SU-DHL-6 (cell line): ENCODE results near the gene CFAP20DC.

Experiments used
- EZH2phosphoT487 ChIP-seq: fragments of 200-600 bp; sonication (generic), shearing (Covaris generic); conservative IDR thresholded peaks from 2 replicates; pipeline ENCODE4 v1.6.1; 2018; ENCODE audit warnings: mild to moderate bottlenecking, antibody characterized with exemption, low read length, moderate library complexity, mixed read lengths
- TF ChIP-seq, protein P1 (sequence below): fragments of 200-600 bp; sonication (generic); IDR thresholded peaks from one replicate; pipeline ENCODE4 v1.5.1; 2017; ENCODE audit warnings: antibody characterized with exemption, mild to moderate bottlenecking, low read length, moderate library complexity; ENCODE audit not compliant: insufficient read depth, poor library complexity, severe bottlenecking

DNA sequence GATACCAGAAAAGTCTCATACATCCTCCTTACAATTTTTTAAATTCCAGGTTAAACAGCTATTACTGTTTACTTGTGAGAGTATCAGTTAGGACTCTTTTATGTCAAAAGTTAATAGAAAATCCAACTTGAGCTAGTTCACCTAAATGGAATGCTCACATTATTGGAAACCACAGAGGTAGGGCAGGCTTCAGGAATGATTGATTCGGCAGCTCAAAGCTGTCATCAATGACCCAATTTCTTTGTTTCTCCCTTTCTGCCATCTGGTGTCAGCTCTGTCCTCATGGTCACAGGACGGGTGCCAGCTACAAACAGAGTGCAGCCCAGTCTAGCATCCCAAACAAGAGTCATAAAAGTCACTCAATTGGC, 32.2 kb downstream of the CFAP20DC start:
- TF ChIP-seq, protein P1, sequence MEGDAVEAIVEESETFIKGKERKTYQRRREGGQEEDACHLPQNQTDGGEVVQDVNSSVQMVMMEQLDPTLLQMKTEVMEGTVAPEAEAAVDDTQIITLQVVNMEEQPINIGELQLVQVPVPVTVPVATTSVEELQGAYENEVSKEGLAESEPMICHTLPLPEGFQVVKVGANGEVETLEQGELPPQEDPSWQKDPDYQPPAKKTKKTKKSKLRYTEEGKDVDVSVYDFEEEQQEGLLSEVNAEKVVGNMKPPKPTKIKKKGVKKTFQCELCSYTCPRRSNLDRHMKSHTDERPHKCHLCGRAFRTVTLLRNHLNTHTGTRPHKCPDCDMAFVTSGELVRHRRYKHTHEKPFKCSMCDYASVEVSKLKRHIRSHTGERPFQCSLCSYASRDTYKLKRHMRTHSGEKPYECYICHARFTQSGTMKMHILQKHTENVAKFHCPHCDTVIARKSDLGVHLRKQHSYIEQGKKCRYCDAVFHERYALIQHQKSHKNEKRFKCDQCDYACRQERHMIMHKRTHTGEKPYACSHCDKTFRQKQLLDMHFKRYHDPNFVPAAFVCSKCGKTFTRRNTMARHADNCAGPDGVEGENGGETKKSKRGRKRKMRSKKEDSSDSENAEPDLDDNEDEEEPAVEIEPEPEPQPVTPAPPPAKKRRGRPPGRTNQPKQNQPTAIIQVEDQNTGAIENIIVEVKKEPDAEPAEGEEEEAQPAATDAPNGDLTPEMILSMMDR: no peak
- no peak for TF ChIP-seq EZH2phosphoT487
